Heart right ventricle (tissue), 16 donors: ENCODE results near the gene TRIM44. TPM values are rescaled to one million over a fixed set of nuclear protein-coding genes. Genes with fewer than 3 reads are reported as not detected.

Experiments used
- ATAC-seq, 8 donors: fragments of 200-7000 bp; cut with Tn5 transposase; one replicate each; pipeline ENCODE4 v1.9.1; 2020; ENCODE audit warnings: mild to moderate bottlenecking in 8 of 8, moderate library complexity in 8 of 8, moderate number of reproducible peaks in 1 of 8
- DNase-seq, 2 donors: peaks; one replicate each; pipeline ENCODE4 v3.0.0-alpha.2; 2020
- H3K27ac ChIP-seq, 10 donors: fragments of 200-600 bp; sonication (generic) in 2 of 10; one replicate each; pipeline versions ENCODE4 v1.5.0 to v1.8.0; 2020 to 2022; ENCODE audit warnings: mild to moderate bottlenecking in 3 of 10
- H3K27me3 ChIP-seq, 7 donors: fragments of 200-600 bp; one replicate each; pipeline ENCODE4 v1.8.0; 2021 to 2022; ENCODE audit warnings: mild to moderate bottlenecking in 2 of 7
- H3K36me3 ChIP-seq, 9 donors: fragments of 200-600 bp; sonication (generic) in 1 of 9; one replicate each; pipeline versions ENCODE4 v1.5.0 to v1.8.0; 2020 to 2022; ENCODE audit warnings: mild to moderate bottlenecking in 2 of 9
- H3K4me1 ChIP-seq, 9 donors: fragments of 200-600 bp; sonication (generic) in 1 of 9; one replicate each; pipeline versions ENCODE4 v1.5.0 to v1.8.0; 2020 to 2022; ENCODE audit warnings: mild to moderate bottlenecking in 4 of 9
- H3K4me3 ChIP-seq, 10 donors: fragments of 200-600 bp; sonication (generic) in 2 of 10; one replicate each; pipeline versions ENCODE4 v1.5.0 to v1.8.0; 2020 to 2022; ENCODE audit warnings: mild to moderate bottlenecking in 7 of 10, moderate library complexity in 2 of 10
- H3K9me3 ChIP-seq, 11 donors: fragments of 200-600 bp in 10 of 11; sonication (generic) in 2 of 11; one replicate each; pipeline versions ENCODE4 v1.5.0 to v1.8.0; 2013 to 2022; ENCODE audit warnings: mild to moderate bottlenecking in 2 of 11, control low read depth in 1 of 11, moderate library complexity in 1 of 11
- CTCF ChIP-seq, 9 donors: fragments of 200-600 bp; sonication (generic) in 2 of 9; IDR thresholded peaks; one replicate each; pipeline versions ENCODE4 v1.5.0 to v1.8.0; 2021 to 2022; ENCODE audit warnings: antibody characterized with exemption in 9 of 9, mild to moderate bottlenecking in 5 of 9, moderate library complexity in 1 of 9
- WGBS, 2 donors: extraction: QIAGEN DNeasy Blood & Tissue Kit; methylation state at CpG; one replicate each; pipeline ENCODE4 v1.1.7; 2013; ENCODE audit warnings: inconsistent platforms in 1 of 2; 5-methylcytosine and 5-hydroxymethylcytosine counted together
- intact Hi-C, 10 donors: fragments of 100-400 bp; cut with DNase I; formaldehyde crosslinking; loops; one replicate each; pipeline versions ENCODE4 v1.11.1 to v1.14.2; 2022
- polyA plus RNA-seq, 2 donors: library from polyadenylated mRNA; stranded (reverse); fragments of 200-250 nt; gene quantifications; one replicate each; pipeline ENCODE4 v1.2.3, GENCODE V29; 2013
- total RNA-seq, 10 donors: library from RNA; stranded (reverse); fragmentation: NEBNext Ultra II Directional in 3 of 10; extraction: Animal tissue kit (Norgen Biotek cat#: 25700) in 3 of 10; gene quantifications; one replicate each; pipeline versions ENCODE4 v1.2.1 to v1.2.4, GENCODE V29; 2021 to 2023
- donor health status: Arrhythmogenic right ventricular cardiomyopathy.
- donor health status: ischemic (EF 13 %, LVEDD 7.1; RV severe dilation, severe dysfunction).
- donor health status: healthy with polysubstance abuse.
- donor health status: DM: no; HTN: yes; CAD: no.
- donor health status: DM: no; HTN: no; CAD: no.
- donor health status: ischemic (EF 25% LVEDD 6.9; RV normal size, moderate dysfunction).
- donor health status: ischemic (EF 25% LVEDD 5.7; RV mildly dilated, moderate dysfunction).
- donor health status: healthy.
- donor health status: DM: yes; HTN: yes; CAD: no.
- donor health status: Ischemic cardiomyopathy.
- donor health status: ischemic (EF 35%, LVEDD 5.7; RV mildly dilated, moderate dysfunction).
- donor health status: nonischemic (EF 11% LVEDD 7.7; RV severe dilation, severe dysfunction).
- donor health status: DM: yes; HTN: yes; CAD: no.
- donor health status: PGD.
- donor health status: ischemic (EF 29% LVEDD 5.4; RV normal size, mild dysfunction).
- donor health status: nonischemic (EF 23%, LVEDD 6.1; RV moderate dilation, normal function).

Gene TRIM44
- total and polyA plus RNA-seq, 12 donors = 6.4 to 59.2 (median 44.5) TPM

GRCh38 chr11:35812828-35813227, 150.3 kb downstream of the TRIM44 start:
- intact Hi-C loops = loop anchor here in 1 of 10 donors (10.0 kb wide), 1 partner anchor 148 kb away; the partner anchor contains the start of gene TRIM44
- H3K9me3 ChIP-seq = no peaks in the 10 kb centered on the region
- TF ChIP-seq CTCF (IDR thresholded peaks at IDR 0.05) = no peak
- ATAC-seq = peak in 7 of 8 donors; percentile 43 to 84 (median 79)
- no peak overlapping the region for H3K4me3 ChIP-seq
- H3K27ac ChIP-seq = peak overlapping the region in 8 of 10 donors; percentile 3 to 76 (median 42)
- WGBS, 2 donors = 22 to 44% methylated on average over 4 of the region's 4 CpGs
- no peaks in the 10 kb centered on the region for H3K27me3 ChIP-seq
- peaks cover 0 to 7% (median 0%) of the 10 kb centered on the region in 9 donors for H3K36me3 ChIP-seq
- peaks cover 15 to 66% (median 37%) of the 10 kb centered on the region in 9 donors for H3K4me1 ChIP-seq
- DNase-seq = peak in 1 of 2 donors; percentile 70

- H3K4me1 ChIP-seq = peaks cover 15 to 66% (median 37%) of the 10 kb centered on the region in 9 donors
- H3K4me3 ChIP-seq = no peak overlapping the region
- ATAC-seq = no peak
- no peak for TF ChIP-seq CTCF (IDR thresholded peaks at IDR 0.05)
- 88 to 91% methylated on average over 7 of the region's 7 CpGs for WGBS, 2 donors
- H3K27ac ChIP-seq = peak overlapping the region in 2 of 10 donors; percentile 25 to 40
- no peaks in the 10 kb centered on the region for H3K9me3 ChIP-seq
- H3K36me3 ChIP-seq = peaks cover 0 to 4% (median 0%) of the 10 kb centered on the region in 9 donors
- intact Hi-C loops = loop anchor here in 1 of 10 donors (10.0 kb wide), 1 partner anchor 149 kb away; the partner anchor contains the start of gene TRIM44
- DNase-seq = no peak
- no peaks in the 10 kb centered on the region for H3K27me3 ChIP-seq
Observed at GRCh38 chr11:35814081-35814695, 151.6 kb downstream of the TRIM44 start.

DNA sequence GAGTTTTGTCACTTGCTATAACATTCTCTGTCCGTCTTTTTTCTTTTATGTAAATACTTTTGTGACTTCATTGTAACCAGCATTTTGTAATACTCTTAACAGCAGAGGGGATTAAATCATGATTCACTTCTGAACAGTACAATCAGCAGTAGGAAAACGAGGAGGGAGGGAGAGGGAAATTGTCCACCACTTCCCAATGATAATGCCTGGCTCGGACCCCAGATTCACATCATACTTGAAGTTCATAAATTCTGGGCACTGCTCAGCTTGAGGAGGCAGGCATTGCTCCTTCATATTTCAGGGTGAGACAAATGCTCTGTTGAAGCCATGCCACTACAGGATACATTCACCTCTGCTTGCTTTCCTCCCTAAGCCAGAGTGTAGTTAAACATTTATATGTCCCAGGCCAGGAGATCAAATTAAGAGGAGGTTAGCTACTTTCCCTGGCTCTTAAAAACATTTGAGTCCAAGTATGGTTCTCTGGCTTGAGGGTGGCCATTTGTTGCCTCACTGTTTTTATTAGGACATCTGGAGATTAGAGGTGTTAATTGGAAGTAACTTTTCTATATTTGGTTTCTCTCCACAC, 152.2 kb downstream of the TRIM44 start:
- peak in 3 of 8 donors; percentile 42 to 59 (median 45) for ATAC-seq
- no peaks in the 10 kb centered on the region for H3K9me3 ChIP-seq
- TF ChIP-seq CTCF (IDR thresholded peaks at IDR 0.05) = no peak
- peaks cover 15 to 65% (median 37%) of the 10 kb centered on the region in 9 donors for H3K4me1 ChIP-seq
- intact Hi-C loops = loop anchor here in 4 of 10 donors (5.0 to 10.0 kb wide), 4 partner anchors 150 to 317 kb away; partner anchors contain the start of gene TRIM44 (in 2 of the 4)
- no peaks in the 10 kb centered on the region for H3K36me3 ChIP-seq
- H3K4me3 ChIP-seq = no peak overlapping the region
- H3K27me3 ChIP-seq = no peaks in the 10 kb centered on the region
- 36 to 55% methylated on average over 3 of the region's 3 CpGs for WGBS, 2 donors
- peak overlapping the region in 3 of 10 donors; percentile 18 to 40 (median 25) for H3K27ac ChIP-seq
- DNase-seq = no peak

GRCh38 chr11:35815556-35816315, 153.2 kb downstream of the TRIM44 start:
- ATAC-seq = peak in 7 of 8 donors; percentile 67 to 82 (median 73)
- WGBS, 2 donors = 67% methylated on average over 5 of the region's 5 CpGs
- no peaks in the 10 kb centered on the region for H3K36me3 ChIP-seq
- H3K9me3 ChIP-seq = no peaks in the 10 kb centered on the region
- intact Hi-C loops = loop anchor here in 4 of 10 donors (5.0 to 10.0 kb wide), 4 partner anchors 151 to 317 kb away; partner anchors contain the start of gene TRIM44 (in 2 of the 4)
- H3K4me3 ChIP-seq = no peak overlapping the region
- no peaks in the 10 kb centered on the region for H3K27me3 ChIP-seq
- peaks cover 15 to 60% (median 42%) of the 10 kb centered on the region in 9 donors for H3K4me1 ChIP-seq
- no peak for TF ChIP-seq CTCF (IDR thresholded peaks at IDR 0.05)
- H3K27ac ChIP-seq = peak overlapping the region in 3 of 10 donors; percentile 10 to 25 (median 17)
- DNase-seq = peak in 1 of 2 donors; percentile 57
